Testis (tissue), 2 donors: ENCODE measurements around the gene TTLL9.

Source experiments
- POLR2A ChIP-seq: fragments of 450-650 bp; IDR thresholded peaks from one replicate; pipeline ENCODE4 v1.6.1; 2017; ENCODE audit warnings: antibody characterized with exemption, mild to moderate bottlenecking, moderate library complexity
- TF ChIP-seq, protein P1 (sequence below), 3 experiments: fragments of 450-650 bp in 2 of 3; fragments of 200-600 bp in 1 of 3; sonication (generic) in 1 of 3; IDR thresholded peaks; one replicate each; pipeline ENCODE4 v1.5.1; 2016 to 2019; ENCODE audit warnings: antibody characterized with exemption in 3 of 3, mild to moderate bottlenecking in 2 of 3, moderate library complexity in 1 of 3

DNA sequence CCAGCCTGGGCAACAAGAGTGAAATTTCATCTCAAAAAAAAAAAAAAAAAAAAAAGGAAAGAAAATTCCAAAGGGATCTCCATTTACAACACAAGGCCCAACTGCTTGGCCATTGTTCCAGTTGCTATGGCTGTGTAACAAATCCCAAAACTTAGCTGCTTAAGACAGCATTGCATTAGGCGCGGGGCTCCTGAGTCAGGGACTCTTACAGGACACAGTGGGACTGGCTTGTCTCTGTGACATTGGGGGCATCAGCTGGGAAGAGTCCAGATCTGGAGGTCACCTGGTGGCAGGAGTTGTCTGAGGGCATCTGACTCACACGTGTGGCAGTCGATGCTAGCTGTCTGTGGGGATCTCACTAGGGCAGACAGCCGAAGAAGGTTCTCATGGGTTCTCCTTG, 35.6 kb downstream of the TTLL9 start:
- TF ChIP-seq, protein P1, sequence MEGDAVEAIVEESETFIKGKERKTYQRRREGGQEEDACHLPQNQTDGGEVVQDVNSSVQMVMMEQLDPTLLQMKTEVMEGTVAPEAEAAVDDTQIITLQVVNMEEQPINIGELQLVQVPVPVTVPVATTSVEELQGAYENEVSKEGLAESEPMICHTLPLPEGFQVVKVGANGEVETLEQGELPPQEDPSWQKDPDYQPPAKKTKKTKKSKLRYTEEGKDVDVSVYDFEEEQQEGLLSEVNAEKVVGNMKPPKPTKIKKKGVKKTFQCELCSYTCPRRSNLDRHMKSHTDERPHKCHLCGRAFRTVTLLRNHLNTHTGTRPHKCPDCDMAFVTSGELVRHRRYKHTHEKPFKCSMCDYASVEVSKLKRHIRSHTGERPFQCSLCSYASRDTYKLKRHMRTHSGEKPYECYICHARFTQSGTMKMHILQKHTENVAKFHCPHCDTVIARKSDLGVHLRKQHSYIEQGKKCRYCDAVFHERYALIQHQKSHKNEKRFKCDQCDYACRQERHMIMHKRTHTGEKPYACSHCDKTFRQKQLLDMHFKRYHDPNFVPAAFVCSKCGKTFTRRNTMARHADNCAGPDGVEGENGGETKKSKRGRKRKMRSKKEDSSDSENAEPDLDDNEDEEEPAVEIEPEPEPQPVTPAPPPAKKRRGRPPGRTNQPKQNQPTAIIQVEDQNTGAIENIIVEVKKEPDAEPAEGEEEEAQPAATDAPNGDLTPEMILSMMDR (IDR thresholded peaks at IDR 0.05) = no peak
- no peak for TF ChIP-seq POLR2A
